ENCODE data around the gene OXNAD1. TPM values are rescaled to one million over a fixed set of nuclear protein-coding genes. Genes with fewer than 3 reads are reported as not detected.

OXNAD1 gene
- total and polyA plus RNA-seq, 2 of the 13 experiments (the other 11 are each of a cell fraction or from before 2014, with no cell fraction given), result 9.9 to 18.8 TPM

- TF ChIP-seq IRX3 (CRISPR knock-in tag; IDR thresholded peaks at IDR 0.05; ENCODE audit: borderline replicate concordance, low read depth) (no peak), ZNF318 (CRISPR knock-in tag; IDR thresholded peaks at IDR 0.05) (no peak)
Observed at GRCh38 chr3:16350597-16351318, 85.7 kb downstream of the OXNAD1 start (continued).

DNA sequence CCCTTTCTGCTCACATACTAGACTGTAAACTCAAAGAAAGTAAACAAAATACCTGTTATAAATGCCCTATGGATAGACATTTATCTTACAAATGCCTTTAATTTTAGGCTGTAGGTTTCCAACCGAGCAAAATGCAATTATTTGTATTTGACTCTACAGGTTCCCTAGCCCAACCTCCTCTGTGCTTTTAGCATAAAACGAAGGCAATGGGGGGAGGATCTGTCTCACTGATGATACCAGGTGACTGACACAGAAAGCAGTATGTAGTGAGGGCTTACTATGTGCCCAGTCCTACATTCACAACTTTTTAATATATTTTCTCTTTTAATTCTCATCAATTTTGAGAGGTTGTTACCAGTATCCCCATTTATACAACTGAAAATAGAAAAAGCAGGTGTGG, 87.4 kb downstream of the OXNAD1 start:
- no peak overlapping the region for H3K4me2 ChIP-seq (ENCODE audit: low read depth, low read length)
- ATAC-seq, result no peak
- H2AFZ ChIP-seq (ENCODE audit: low read length), result no peak overlapping the region
- H4K20me1 ChIP-seq (ENCODE audit: insufficient read depth, low read length), result no peaks in the 10 kb centered on the region
- 92% methylated on average over 2 of the region's 2 CpGs for WGBS (ENCODE audit: low lambda C conversion rate)
- ChIA-PET POLR2A (no interaction called here), CTCF (ENCODE audit: low intra/inter-chr PET ratio, low total read pairs) (no interaction called here)
- H3K9ac ChIP-seq (ENCODE audit: insufficient read depth, low read depth, low read length), result no peak overlapping the region
- BruUV-seq (replicated peaks), result no TSS peak
- H3K27me3 ChIP-seq (ENCODE audit: control insufficient read depth in 1 of 2, insufficient read depth in 2 of 2, low read length in 2 of 2), result no peaks in the 10 kb centered on the region
- H3K27ac ChIP-seq (ENCODE audit: extremely low read length, insufficient read depth, low read length), result no peak overlapping the region
- H3K9me3 ChIP-seq (ENCODE audit: low read length), result no peaks in the 10 kb centered on the region
- H3K4me3 ChIP-seq (replicated peaks in 1 of 3; ENCODE audit: insufficient read depth in 1 of 3, low read depth in 2 of 3, low read length in 3 of 3), result no peak overlapping the region
- peaks cover 0 to 2% of the 10 kb centered on the region in 2 experiments; a peak in 3 of 5 replicates for H3K36me3 ChIP-seq (replicated peaks in 1 of 2; ENCODE audit: control insufficient read depth in 1 of 2, insufficient read depth in 2 of 2, low read length in 2 of 2)
- in situ Hi-C loops (cut with HindIII; ENCODE audit: extremely low pct_ligation_motif_present, low pct_unique_long_range_greater_than_20kb) (no loop called here), intact Hi-C loops (cut with micrococcal nuclease; ENCODE audit: unreplicated experiment) (no loop called here)
- H3K79me2 ChIP-seq (ENCODE audit: insufficient read depth, low read length), result no peaks in the 10 kb centered on the region
- FAIRE-seq, result no peak
- DNase-seq (ENCODE audit: low spot score), result no peak
- H3K4me1 ChIP-seq (ENCODE audit: insufficient read depth, low read length), result peaks cover 2% of the 10 kb centered on the region; the same call in 1 of the 2 replicates
- TF ChIP-seq FOXP1 (IDR thresholded peaks at IDR 0.05) (no peak), FOXP1 (CRISPR knock-in tag; IDR thresholded peaks at IDR 0.05) (no peak), U2AF1 (optimal IDR thresholded peaks at IDR 0.05; ENCODE audit: low read depth, low read length) (no peak), PCBP2 (optimal IDR thresholded peaks at IDR 0.05; ENCODE audit: low read depth, low read length, poor library complexity, severe bottlenecking) (no peak), RORA (CRISPR knock-in tag; IDR thresholded peaks at IDR 0.05) (no peak), STAG1 (CRISPR knock-in tag; IDR thresholded peaks at IDR 0.05) (no peak), ZIK1 (CRISPR knock-in tag; IDR thresholded peaks at IDR 0.05; ENCODE audit: borderline replicate concordance, low read depth) (no peak), ZNF234 (CRISPR knock-in tag; conservative IDR thresholded peaks at IDR 0.05) (no peak), EP300 (IDR thresholded peaks at IDR 0.05; ENCODE audit: low read depth in 2 of 2, low read length in 2 of 2) (no peak), EP300 (CRISPR knock-in tag; IDR thresholded peaks at IDR 0.05; ENCODE audit: borderline replicate concordance) (no peak), SP4 (CRISPR knock-in tag; IDR thresholded peaks at IDR 0.05) (no peak), ZC3H13 (CRISPR knock-in tag; IDR thresholded peaks at IDR 0.05) (no peak)
- TF ChIP-seq, protein P1, sequence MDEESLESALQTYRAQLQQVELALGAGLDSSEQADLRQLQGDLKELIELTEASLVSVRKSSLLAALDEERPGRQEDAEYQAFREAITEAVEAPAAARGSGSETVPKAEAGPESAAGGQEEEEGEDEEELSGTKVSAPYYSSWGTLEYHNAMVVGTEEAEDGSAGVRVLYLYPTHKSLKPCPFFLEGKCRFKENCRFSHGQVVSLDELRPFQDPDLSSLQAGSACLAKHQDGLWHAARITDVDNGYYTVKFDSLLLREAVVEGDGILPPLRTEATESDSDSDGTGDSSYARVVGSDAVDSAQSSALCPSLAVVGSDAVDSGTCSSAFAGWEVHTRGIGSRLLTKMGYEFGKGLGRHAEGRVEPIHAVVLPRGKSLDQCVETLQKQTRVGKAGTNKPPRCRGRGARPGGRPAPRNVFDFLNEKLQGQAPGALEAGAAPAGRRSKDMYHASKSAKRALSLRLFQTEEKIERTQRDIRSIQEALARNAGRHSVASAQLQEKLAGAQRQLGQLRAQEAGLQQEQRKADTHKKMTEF (CRISPR knock-in tag; IDR thresholded peaks at IDR 0.05), result no peak

Data from HepG2 (cell line).